GM18867 (cell line): ENCODE data around the gene APEH.
A peak's percentile ranks its signal among the peaks of the same experiment; 100 is the strongest.
"Not testable (repeated sequence)": the region's sequence is repeated elsewhere in the genome, so short reads cannot be mapped to it uniquely, and the experiment has no call there.

Experiments
- ATAC-seq: cut with Tn5 transposase; IDR thresholded peaks from one replicate; pipeline ENCODE4 v1.9.1; 2021; ENCODE audit warnings: mild to moderate bottlenecking, moderate library complexity; ENCODE audit not compliant: unreplicated experiment

The APEH gene

GRCh38 chr3:49667701-49668413 lies 6.3 kb upstream of the APEH start:
- no peak for ATAC-seq

GRCh38 chr3:49668414-49668797 lies 5.7 kb upstream of the APEH start:
- no peak for ATAC-seq

DNA sequence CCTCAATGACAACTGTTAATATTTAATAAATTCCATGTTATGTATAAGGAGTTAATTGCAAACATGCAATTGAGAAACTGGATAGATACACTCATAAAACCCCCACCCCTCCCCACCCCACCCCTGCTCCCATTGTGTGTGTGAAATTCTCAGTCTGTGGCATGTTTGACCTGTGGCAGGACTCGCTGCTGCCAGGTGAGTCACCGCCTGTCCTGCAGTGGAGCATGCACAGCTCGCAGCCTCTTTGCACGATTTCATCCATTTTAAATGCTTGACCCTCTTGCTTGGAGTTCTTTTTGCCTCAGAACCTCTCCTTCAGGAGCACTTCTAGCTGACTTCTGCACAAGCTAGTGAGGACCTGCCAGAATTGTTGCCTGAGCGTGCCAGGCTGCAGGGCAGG lies 5.3 kb upstream of the APEH start:
- no peak for ATAC-seq

DNA sequence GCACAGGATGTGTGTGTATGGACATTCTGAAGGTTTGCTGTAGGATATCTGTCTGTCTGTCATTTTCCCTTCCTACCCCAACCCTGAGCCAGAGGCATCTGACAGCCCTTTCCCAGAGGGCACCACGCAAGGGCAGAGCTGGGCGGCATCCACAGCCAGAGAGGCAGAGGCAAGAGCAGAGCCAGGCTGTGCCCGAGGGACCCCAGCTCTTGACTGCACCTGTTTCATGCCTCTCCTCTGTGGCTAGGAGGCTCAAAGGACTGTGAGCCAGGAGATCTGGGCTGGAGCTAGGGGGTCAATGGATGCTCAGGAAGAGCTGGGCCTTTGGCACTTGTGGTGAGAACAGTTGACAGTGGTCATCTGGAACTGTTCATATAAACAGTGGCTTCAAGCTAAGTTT lies 4.8 kb upstream of the APEH start:
- ATAC-seq, result no peak

- ATAC-seq, result no peak
Measured at GRCh38 chr3:49670940-49671290, 3.2 kb upstream of the APEH start.

DNA sequence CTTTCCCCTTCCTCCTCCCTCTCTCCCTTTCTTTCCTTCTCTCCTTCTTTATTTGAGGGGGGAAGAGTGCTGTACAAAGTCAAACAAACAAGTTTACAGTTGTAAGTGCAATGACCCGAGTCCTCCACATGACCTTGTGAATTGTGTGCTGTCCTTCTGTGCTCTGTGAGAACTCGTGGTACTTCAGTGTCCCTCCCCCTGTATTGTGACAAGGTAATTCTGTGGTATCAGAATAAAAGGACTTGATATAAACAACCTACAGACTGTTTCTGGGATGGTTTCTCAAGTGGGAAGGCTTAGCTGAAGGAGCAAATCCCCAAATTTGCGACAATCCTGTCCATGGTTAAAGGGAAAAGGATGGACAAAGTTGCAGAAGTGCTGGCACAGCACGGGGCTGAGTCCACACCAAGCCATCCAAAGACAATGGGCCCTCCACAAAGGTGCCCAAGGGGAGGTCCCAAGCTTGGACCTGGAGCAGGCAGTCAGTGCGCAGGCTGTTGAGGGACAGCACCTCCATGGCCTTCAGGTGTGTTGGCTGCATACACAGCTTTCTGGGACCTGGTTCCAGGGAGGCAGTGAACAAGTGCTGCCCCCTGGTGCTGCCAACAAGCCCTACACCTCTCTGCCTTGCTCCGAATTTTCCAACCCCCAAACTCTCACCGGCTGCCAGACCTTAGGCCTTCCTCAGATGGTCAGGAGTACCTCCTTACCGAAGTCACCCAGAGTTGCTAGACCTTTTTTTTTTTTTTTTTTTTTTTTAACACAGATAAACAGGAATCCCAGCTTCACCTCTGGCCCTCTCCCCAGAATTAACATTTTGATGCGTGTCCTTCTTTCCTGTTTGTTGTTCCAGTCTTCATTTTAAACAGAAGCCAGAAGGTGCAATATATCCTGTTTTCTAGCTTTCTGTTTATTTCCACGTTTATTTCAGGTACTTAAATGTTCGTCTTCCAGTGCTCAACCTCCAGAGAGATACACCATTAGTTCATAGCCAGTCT lies 2.6 kb upstream of the APEH start:
- ATAC-seq, result no peak

GRCh38 chr3:49673121-49673714 lies 933 bp upstream of the APEH start:
- no peak for ATAC-seq

GRCh38 chr3:49674497-49674983 lies 389 bp downstream of the APEH start:
- ATAC-seq, result peak; percentile 17

DNA sequence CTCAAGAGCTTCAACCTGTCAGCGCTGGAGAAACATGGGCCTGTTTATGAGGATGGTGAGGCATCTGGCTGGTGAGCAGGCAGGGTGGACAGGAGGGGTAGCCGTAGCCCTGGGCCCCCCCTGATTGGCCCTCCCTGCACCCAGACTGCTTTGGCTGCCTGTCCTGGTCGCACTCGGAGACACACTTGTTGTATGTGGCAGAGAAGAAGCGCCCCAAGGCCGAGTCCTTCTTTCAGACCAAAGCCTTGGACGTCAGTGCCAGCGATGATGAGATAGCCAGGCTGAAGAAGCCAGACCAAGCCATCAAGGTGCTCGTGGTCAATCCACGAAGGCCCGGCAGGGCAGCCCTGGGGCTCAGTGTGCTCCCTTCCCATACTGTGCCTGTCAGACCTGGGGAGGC lies 1.8 kb downstream of the APEH start:
- ATAC-seq, result no peak

DNA sequence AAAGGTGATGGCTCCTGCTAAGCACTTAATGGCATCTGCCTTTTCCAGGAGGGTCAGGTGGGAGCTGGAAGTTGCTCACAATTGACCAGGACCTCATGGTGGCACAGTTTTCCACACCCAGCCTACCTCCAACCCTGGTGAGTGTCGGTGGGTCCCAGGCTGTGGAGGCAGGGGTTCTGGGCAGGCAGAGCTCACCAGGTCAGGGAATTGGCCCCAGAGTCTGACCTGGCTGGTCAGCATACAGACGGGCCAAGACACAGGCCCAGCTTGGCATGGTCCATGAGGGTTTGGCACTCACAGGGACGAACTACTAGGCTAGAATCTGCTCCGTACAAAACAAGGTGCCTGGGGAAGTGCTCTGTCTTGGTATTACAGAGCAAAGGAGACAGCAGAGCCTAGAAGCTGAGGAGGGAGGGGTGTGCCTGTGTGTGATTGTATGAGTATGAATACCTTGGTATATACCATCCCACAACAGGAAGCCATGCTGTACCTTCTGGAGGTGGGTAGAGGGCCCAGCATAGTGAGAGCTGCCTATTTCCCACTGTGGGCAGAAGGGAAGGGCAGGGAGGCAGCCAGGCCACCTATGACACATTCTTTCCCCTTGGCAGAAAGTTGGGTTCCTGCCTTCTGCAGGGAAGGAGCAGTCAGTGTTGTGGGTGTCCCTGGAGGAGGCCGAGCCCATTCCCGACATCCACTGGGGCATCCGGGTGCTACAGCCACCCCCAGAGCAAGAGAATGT lies 6.5 kb downstream of the APEH start:
- no peak for ATAC-seq

- ATAC-seq, result no peak
Measured at GRCh38 chr3:49681232-49681522, 7.0 kb downstream of the APEH start.

DNA sequence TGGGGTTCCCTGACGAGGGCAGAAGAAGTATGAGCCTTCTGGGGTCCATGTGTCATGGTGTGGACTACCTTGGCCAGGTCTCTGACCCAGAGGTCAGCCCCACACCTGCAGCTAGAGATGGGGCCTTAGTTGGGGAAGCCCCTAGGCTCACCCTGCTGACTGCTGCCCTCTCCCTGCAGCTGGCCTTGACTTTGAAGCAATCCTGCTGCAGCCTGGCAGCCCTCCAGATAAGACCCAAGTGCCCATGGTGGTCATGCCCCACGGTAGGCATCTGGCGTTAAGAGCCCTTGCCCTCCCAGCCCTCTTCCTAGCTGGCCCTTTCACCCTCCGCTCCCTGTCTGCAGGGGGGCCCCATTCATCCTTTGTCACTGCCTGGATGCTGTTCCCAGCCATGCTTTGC lies 7.4 kb downstream of the APEH start:
- ATAC-seq, result no peak

- ATAC-seq, result no peak
Measured at GRCh38 chr3:49683162-49683561, 9.0 kb downstream of the APEH start.

- ATAC-seq, result not testable (repeated sequence)
Measured at GRCh38 chr3:49684453-49684852, 10.3 kb downstream of the APEH start.

DNA sequence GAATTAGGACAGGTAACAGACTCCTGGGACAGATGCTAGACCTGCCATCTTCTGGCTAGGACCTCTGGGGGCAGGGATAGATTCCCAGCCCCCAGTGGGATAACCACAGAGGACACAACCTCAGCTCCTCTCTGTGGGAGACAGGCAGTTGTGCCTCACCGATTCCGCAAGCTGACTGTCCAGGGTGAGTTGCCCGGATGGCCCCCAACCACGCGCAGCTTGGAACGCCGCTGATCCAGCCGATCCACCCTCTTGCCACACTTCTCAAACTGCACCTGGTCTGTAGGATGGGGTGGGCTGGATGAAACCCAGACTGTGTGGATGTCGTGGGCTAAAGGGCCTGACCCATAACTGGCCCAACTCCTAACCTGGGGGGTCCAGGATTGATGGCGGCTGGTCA lies 11.0 kb downstream of the APEH start:
- ATAC-seq, result not testable (repeated sequence)

DNA sequence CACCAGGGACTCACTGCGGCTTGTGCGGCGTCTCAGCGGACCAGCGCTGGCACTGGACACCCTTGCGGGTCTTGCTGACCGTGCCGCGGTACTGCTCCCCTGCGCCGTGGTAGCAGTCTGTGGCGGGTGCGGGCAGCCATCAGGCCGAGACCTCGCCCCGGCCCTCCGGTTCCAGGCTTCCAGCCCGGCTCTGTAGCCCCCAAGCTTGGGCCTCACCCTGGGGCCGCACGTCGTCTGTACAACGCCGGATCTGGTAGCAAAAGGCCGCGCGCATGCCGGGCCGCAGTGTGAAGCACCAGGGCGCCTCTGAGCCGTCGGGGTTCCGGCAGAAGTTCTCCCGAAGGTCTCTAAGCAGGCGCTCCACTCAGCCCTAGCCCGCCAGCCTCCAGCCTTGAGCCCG lies 11.7 kb downstream of the APEH start:
- not testable (repeated sequence) for ATAC-seq

DNA sequence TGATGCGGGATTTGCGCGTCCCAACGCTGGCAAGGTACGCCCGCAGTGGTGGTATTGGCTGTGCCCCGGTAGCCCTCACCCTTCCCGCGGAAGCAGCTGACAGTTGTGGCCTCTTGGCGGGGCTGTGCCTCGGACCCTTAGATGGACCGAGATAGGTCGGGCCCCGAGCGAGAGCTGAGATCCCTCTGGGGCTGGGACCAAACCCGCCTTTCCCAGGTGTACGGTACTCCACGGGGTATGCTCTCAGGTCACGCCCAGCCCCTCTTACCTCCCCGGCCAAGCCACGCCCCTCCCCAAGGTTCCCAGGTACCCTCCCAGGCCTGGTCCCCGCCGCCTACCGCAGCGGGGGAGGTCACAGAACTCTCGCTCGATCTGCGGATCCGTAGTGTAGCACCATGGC lies 12.2 kb downstream of the APEH start:
- ATAC-seq, result not testable (repeated sequence)

DNA sequence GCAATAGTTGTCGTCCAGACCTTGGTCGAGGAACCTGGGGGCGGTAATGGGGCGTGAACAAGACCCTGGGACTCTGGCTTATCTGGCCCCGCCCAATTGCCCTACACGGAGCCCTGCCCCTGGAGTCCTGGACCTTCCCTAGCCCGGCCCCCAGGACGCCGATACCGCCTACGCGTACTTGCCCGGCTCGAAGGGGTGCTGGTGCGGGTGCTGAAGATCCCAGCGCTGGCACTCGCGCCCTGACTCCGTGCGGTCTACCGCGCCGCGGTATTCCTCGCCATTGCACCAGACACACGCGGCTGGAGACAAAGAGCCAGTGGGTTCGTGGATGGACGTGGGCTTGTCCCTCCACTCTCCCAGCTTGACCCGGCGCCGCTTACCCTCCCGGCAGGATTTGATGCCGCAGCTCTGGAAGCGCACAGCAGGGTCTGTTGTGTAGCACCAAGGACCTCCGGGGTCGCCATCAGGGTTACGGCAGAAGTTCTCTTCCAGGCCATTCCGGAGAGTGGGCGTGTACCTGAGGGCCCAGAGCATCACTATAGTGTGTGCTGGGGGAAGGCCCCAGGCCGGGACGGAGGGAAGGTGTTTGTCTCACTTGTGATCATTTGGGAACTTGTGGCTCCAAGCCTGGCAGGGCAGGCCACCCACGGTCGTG lies 12.7 kb downstream of the APEH start:
- ATAC-seq, result not testable (repeated sequence)

GRCh38 chr3:49687424-49687795 lies 13.3 kb downstream of the APEH start:
- not testable (repeated sequence) for ATAC-seq

GRCh38 chr3:49688338-49689045 lies 14.3 kb downstream of the APEH start:
- ATAC-seq, result not testable (repeated sequence)
